Activated CD8-positive, alpha-beta memory T cell treated with anti-CD3 and anti-CD28 coated beads for 24 hours (primary cell): ENCODE results near the gene MTA1.

Experiments used
- DNase-seq: peaks from one replicate; pipeline ENCODE4 v3.0.0-alpha.2; 2020

The MTA1 gene

DNA sequence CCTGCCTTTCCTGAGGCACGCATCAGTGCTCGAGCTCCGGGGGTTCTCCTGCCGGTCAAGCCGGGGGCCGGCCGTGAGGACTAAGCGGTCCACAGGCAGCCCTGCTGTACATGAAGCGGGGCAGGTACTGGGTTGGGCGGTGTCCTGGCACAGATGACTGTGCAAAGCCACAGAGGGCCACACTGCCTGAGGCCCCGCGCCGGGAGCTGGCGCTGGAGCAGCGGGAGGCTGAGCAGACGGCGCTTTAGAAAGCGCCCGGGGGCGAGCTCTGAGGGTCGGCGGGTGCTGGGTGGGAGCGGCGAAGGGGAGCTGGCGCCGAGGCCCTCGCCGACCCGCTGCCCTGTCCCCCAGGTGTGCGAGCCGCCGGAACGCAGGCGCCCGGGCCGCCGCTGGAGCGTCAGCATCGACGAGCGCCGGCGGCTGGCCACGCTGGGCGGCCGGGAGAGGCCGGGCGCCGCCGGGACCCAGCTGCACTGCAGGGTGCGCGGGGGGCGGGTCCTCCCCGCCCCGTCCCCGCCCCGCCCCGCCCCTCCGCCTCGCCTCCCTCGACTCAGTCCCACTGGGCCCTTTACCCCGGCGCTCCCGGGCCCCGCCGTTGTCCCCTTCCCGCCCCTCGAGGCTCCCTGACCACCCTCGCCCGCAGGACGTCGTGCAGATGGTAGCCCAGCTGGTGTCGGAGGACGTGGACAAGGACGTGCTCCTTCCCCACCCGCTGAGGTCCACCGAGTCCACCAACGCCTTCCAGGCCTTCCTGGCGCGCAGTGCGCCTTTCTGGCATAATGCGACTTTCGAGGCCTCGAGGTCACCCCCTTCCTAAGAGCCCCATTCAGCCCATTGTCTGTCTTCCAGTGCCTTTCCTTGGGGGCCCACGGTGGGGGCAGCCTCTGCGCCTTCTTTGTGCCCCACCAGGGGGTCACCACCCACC, 8.3 kb upstream of the MTA1 start:
- DNase-seq, result peak; percentile 68

DNA sequence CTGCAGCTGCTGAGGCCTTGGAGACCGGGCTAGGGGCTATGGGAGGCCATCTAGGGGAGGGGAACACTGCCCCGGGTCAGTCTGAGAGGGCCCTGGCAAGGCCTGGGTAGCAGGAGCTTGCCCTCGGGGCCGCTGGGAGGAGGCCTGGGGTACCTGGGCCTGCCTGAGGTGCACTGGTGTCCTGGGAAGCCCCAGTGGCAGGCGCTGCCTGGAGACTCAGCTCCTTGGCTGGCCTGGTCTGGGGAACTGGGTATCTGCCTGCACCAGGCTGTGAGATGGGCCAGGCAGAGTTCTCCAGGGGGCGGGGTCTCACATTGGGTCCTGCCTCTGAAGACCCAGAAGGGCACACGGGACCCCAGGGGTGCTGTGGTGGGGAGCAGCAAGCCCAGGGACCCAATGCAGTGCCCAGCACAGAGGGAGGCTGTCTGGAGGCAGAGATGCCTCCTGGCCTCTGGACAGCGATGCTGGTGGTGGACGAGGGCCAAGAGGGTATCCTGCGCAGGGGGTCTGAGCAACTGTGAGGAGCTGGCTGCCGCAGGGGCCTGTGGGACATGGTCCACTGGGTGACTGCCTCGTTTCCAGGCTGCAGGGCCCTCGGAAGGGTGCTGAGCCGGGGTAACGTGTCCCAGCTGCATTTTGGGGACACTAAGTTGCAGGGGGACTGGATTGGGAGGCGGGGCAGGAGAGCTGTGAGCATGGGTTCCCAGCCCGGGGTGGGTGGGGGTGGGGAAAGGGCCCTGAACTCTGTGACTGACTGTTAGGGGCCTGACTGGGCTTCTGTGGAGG, 7.4 kb upstream of the MTA1 start:
- DNase-seq, result no peak

DNA sequence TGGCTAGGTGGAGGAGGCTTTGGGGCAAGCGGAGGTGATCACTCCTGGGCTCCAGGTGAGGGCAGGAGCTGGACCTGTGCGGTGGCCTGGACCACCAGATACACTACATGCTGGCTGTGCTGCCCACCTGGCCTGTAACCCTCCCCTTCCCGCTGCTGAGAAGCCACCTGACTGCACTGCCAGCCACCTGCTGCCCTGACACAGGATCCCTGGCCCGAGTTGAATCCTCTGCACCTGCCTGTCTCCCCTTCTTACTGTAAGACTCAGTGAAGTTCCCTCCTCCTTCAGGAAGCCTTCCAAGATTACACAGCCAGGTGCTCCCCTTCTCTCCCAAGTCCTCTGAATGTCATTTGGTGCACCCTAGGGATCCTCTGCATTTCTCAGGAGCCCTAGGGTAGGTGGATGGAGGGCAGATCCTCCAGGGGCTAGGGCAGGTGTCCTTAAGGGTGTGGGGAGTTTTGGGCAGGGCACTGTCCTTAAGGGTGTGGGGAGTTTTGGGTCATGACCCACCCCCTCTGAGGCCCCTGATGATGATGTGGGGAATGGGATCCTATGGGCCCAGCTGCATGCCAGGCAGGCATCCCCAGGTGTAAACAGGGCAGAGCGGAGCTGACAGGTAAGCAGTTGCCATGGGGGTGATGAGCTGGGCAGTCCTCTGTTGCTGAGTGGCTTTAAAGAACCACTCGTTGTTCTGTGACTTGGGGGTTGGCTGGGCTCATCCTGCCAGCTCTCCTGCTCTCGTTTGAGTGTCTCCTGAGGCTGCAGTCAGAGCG, 6.7 kb upstream of the MTA1 start:
- DNase-seq, result no peak

DNA sequence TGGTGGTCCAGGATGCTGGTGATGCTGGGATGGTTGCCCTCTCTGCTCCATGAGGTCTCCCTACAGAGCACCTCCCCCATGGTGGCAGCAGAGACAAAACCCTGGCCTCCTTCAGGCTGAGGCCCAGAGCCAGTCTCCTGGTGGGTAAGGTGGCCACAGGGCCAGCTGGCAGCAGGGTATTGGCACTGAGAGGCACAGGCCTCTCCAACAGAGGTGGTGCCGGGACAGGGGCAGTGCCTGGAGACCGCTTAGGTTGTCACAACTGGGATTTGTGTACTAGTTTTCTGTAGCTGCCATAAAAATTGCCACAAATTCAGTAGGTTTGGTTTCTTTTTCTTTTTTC, 6.1 kb upstream of the MTA1 start:
- DNase-seq, result no peak

DNA sequence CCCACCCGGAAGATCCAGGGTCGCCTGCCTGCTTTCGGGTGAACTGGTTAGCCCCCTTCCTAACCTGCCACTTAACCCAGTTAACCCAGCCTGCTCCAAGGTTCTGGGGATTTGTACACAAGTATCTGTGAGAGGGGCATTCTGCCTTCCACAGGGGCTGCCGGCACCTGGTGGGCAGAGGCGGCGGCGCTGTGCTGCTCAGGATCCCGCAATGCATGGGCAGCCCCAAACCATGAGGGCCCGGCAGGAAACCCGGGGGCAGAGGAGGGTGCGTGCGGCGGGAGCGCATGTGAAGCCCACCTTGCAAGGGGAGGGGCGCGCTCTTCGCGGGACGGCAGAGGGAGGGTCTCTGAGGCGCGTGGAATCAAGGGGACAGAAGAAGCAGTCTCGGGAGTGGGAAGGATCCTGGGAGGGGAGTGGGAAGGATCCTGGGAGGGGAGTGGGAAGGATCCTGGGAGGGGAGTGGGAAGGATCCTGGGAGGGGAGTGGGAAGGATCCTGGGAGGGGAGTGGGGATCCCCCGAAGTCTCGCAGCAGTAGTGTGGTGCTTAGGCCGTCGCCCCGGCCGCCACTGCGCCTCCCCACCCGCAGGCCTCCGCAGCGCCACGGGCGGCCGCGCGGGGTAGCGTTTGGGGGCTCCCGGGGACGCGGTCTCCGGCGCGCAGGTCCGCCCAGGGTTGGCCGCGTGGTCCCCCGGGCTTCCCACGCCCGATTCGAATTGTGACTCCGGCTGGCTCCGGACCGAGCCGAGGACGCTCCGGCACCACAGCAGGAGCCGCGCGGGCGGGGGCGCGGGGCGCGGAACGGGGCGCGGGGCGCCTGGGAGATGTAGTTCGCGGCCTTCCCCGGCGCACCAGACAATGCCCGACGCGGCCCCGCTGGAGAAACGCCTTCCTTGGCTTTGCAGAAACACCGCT, 4.9 kb upstream of the MTA1 start:
- DNase-seq, result peak; percentile 91

DNA sequence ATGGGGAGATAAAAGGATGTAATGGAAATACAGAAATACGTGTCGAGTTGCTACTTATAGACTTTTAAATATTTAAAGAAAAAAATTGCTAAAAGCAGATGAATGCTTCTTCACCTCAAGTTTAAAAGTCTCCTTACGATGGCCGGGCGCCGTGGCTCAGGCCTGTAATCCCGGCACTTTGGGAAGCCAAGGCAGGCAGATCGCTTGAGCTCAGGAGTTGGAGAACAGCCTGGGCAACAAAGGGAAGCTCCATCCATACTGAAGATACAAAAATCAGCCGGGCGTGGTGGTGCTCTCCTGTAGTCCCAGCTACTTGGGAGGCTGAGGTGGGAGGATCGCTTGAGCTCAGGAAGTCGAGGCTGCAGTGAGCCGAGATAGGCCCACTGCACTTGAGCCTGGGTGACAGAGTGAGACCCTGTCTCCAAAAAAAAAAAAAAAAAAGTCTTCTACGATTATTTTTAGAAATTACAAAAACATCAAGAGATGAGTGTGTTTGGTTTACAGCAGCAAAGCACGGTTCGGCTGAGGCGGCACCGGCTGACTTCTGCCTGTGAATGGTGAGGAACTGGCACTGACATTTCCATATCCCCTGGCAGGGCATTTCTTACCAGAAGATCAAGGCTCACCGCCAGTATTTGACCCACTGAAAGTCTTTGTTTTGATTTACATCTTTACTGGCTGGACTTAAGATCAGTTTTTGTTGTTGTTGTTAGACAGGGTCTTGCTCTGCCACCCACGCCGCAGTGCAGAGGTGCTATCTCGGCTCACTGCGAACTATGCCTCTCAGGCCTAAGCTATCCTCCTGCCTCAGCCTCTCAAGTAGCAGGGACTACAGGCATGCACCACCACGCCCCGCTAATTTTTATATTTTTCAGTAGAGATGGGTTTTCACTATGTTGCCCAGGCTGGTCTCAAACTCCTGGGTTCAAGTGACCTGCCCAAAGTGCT, 3.9 kb upstream of the MTA1 start:
- no peak for DNase-seq

DNA sequence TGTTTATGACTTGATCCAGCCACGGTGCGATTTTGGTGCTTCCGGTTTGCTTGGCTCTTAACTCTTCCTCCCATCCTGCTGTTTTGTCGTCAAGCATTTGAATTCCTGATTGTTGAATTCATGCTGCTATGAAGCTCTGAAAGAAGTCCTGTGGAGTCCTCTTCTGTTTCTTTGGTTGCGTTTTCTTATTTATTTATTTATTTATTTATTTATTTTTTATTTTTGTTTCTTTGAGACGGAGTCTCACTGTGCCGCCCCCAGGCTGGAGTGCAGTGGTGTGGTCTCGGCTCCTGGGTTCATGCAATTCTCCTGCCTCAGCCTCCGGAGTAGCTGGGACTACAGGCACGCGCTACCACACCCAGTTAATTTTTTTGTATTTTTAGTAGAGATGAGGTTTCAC, 3.0 kb upstream of the MTA1 start:
- no peak for DNase-seq

DNA sequence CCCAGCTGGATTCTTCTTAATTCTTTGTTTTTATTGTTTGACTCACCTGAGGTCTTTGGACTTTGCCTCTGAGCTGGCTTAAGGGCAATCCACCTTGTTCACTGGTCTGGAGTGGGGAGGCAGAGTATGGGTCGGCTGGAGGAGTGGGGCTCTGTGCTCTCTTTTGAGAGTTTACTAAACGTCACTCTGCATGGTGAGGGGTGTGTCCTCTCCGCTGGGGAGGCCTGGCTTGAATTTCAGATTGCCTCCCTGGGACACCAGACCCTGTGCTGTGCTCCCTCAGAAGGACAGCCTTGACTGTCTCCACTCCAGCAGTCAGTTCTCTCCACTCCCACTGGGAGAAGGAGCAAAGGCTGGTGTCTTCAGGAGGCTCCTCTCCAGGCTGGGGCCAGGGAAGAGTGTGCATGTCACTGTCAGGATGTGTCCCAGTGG, 1.9 kb upstream of the MTA1 start:
- DNase-seq, result no peak

DNA sequence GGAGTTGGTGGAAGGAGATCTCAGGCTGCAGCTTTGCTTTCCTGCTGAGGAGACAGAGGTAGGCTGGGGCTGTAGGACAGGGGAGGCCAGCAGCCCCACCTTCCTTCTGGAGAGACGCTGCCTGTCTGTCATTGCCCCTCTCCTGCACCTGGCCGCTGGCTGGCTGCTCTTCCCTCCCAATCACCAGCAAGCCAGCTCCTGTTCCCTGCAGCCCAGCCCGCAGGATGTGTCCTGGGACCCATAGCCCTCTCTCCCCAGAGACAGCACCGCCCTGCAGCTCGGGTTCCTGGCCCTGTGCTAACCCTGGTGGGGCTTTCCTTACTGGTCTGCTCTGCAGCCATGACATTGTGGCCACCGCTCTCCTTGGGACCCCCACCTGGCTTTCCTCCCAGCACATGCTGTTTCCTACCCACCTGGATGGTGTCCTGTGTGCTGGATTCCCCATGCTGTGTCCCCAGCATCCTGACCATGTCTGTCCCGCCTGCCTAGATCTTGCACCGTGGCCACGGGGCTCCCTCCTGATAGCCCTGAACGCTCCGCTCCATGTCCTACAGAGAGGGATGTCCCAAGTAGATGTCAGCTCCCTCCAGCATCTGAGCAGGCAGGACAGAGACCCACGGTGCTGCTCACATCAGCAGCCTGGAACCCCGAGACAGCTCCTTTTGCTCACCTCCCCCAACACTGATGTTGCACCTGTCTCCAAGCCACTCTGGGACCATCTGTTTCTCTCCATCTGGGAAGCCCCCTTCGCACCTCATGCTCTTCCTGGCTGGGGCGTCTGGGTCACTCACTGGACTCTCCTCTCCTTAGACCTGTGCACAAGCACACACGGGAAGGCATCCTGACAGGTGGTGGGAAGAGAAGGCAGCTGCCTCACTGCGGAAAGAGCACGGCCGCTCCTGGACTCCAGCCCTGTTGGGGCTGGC, 1.1 kb upstream of the MTA1 start:
- no peak for DNase-seq

DNA sequence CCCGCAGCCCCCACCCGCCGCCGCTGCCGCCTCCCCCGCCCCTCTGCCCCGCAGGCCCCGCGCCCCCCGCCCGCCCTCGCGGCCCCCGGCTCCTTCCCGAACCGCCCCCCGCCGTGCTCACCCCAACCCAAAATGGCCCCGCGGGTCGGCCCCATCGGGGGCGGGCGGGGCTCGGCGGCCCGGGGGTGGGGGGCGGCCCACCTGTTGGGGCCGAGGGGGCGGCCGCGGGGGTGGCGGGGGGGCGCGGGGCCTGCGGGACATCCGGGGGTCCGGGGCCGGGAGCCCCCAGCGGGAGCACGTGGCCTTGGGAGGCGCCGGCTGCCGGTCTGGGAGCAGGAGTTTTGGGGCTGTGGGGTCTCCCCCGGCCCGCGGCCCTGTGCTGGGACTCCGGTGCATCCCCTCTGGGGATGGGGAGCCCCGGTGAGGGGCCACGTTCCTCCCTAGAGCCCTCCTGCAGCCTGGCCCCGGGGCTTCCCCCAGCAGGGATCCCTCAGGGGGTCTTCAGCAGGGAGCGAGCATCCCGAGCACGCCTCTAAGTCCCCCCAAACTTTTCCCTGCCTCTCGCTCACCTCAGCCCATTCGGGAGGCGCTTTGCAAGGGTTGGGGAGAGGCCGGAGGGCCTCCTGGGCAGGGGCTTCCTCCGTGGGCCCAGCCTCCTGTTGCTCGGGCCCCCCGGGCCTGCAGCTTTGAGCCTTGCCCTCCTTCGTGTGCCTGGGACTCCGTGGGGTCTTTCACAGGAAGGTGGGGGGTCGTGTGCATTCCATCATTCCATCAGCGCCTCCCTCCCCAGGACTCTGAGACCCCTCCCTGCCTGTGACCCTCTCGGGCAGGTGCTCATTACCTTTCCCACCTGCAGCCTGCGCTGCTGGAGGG, 710 bp downstream of the MTA1 start:
- peak; percentile 64 for DNase-seq

DNA sequence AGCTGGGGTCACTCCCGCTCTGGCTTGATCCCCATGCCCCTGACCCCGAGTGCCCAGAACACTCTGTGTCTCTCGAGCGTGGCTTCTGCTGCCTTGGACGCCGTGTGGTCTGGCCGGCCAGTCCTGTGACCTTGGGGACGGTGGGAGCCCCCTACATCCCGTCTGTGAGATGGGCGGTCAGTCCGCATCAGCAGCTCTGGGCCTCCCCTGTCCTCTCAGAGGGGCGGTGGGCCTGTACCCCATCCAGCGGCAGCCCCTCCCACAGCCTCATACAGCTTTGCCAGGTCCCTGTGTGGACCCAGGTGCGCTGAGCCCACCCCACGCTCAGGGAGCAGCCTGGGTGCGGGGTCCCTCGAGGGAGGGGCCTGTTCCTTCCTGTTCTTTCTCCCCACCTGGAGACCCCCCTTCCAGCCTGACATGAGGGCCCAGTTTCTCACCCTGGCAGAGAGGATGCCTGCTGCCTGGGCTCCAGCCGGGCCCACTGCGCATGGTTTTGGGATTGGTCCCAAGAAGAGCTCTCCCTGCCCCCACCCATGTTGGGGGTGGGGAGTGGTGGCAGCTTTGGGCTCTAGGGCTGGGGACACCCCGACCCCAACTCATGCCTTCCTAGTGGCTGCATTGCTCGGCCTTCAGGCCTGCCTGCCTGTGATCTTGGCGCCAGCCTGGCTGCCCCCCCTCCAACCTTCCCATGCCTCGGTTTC, 1.5 kb downstream of the MTA1 start:
- no peak for DNase-seq

DNA sequence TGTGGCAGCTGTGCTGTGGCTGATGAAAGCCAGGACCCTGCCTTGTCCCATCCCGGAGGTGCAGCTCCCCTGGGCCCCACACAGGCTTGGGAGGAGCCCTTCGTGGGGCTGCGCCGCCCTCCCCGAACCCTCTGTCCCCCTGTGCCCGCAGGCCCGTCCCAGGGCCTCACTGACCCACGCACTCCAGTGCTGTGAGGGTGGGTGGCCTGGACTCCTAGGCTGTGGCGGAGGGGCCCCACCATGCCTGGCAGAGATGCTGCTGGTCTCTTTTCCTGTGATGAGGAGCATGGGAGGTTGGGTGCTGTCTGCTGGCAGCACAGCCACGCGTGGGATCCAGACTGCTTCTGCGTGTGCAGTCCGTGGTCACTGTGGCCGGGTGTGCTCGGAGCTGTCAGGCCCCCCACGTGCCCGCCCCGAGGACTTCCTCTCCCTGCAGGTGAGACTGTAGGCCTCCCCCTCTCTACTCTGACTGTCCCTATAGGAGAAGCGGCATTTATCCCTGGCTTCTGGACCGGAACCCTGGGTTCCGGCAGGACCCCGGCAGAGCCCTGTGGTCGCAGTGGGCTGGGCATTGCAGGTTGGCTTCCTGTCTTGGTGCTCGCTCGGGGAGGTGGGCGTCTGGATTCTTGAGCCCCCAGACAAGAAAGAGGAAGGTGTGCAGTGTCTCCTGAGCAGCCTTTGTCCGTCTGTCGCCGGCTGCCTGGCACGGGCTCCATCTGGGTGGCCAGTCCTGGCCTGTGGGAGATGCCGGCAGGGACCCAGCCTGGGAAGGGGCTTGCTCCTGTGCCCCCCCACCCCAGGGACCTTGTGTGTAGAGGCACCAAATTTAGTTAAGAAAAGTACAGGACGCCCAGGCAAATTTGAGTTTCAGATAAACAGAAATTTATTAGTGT, 2.3 kb downstream of the MTA1 start:
- no peak for DNase-seq

DNA sequence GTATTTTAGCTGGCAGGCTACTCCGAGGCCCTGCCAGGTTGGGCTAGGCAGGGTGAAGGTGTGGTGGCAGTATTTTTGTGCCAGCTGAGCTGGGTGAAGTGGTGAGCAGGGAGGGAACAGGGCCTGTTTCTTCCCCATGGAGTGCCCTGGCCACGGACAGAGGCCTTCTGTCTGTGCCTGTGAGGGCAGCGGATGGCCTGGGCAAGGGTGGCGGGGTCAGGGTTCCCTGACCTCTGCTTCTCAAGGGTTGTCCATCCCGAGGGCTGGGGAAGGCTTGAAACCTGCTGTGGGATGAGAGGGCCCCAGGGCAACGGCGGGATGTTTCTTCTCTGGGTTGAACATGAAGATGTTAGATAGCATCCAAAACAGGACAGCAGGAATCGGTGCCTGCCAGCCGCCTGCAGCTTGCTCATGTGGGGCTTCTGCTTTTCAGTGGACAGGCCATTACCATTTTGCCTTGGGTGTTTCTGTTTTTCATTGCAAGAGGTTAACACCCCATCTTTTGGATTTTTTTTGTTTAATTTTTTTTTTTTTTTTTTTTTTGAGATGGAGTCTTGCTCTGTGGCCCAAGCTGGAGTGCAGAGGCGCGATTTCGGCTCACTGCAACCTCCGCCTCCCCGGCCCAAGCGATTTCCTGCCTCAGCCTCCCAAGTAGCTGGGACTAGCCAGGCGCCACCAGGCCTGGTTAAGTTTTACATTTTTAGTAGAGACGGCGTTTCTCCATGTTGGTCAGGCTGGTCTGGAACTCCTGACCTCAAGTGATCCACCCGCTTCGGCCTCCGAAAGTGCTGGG, 3.3 kb downstream of the MTA1 start:
- no peak for DNase-seq

DNA sequence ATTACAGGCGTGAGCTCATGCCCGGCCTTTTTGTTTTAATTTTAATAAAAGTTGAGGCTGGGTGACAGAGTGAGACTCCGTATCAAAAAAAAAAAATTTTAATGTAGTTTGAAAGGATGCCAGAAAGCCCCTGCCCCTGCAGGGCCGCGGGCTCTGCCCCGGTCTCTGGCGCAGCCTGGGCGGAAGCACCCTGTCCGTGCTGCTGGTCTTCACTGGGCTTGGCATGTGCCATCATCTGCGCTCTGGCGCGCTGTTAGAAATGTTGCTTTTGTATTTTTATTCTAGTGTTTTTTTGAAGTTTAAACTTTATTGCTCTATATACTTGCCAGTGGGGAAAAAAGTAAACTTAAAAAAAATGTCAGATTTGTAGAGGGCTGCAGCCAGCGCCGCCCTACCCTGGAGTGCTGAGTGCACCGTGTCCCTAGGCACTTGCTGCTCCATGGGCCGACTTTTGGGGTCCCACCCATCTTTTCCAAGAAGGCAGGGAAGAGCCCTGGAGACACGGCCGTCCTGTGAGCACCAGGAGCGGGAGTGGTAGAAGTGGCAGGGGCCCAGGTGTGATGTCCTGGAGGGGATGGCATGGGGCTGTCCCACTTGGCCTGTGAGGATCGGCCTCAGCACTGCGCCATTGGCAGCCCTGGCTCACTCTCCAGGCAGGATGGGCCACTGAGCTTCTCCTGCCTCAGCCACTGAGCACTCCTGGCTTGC, 4.0 kb downstream of the MTA1 start:
- DNase-seq, result no peak

DNA sequence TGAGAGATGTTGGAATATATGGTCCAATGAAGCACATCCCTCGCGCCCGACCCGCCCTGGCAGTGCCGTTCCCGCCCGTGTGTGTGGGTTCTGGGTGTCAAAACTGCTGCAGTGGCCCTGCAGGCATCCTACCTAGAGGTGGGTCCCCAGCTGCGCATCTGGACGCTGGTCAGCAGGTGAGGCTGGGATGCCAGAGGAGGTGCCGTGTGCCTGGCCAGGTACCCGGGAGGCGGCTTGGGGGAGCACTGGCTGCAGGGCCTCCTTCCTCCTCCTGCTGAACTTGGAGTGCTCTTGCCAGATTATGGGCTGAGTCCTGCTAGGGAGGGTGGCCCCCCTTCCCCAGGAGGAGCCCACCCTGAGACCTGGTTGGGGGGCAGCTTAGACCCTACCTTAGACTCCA, 5.2 kb downstream of the MTA1 start:
- no peak for DNase-seq

DNA sequence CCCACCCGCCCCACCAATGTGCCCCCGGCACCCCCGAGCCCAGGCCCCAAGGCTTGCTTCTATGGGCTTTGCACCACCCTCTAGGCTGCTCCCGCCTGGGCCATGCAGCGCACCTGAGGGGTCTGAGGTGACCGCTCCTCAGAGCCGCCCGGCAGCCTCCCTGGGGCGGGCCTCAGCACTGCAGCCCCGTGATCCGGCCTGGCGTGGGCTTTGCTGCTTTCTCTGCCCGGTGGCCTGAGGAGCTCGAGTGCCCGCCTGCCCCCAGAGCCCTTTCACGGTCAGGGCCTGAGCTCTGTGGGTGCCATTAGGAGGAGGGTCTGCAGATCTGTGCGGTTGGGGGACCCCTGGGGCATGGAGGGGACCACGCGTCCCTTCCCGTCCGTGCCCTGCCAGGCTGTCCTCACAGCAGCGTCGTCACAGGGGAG, 6.2 kb downstream of the MTA1 start:
- no peak for DNase-seq
